Stimulated activated CD4-positive, alpha-beta T cell treated with anti-CD3 and anti-CD28 coated beads, TNF-alpha, amount 100 ng/mL, for 1 hour (primary cell): ENCODE results near the gene PTF1A.

Experiments
- DNase-seq, 3 donors: peaks; one replicate each; pipeline ENCODE4 v3.0.0-alpha.2; 2020; ENCODE audit warnings: low read depth in 3 of 3, low spot score in 1 of 3

Gene PTF1A

GRCh38 chr10:23191764-23192711, at the start of gene PTF1A:
Gene PTF1A (plus strand): TSS chr10:23192312. CDS start chr10:23192531, 219 bp downstream.
- DNase-seq: no peak

GRCh38 chr10:23146258-23146657, 45.9 kb upstream of the PTF1A start:
- DNase-seq: no peak

GRCh38 chr10:23147035-23147434, 45.1 kb upstream of the PTF1A start:
- DNase-seq: no peak

GRCh38 chr10:23148214-23148613, 43.9 kb upstream of the PTF1A start:
- DNase-seq: no peak

GRCh38 chr10:23150091-23150490, 42.0 kb upstream of the PTF1A start:
- no peak for DNase-seq

GRCh38 chr10:23150610-23151009, 41.5 kb upstream of the PTF1A start:
- no peak for DNase-seq

GRCh38 chr10:23151071-23151470, 41.0 kb upstream of the PTF1A start:
- no peak for DNase-seq

- no peak for DNase-seq
Observed at GRCh38 chr10:23155169-23155568, 36.9 kb upstream of the PTF1A start.

- no peak for DNase-seq
Observed at GRCh38 chr10:23156447-23157150, 35.5 kb upstream of the PTF1A start.

GRCh38 chr10:23157239-23157681, 34.9 kb upstream of the PTF1A start:
- no peak for DNase-seq

- no peak for DNase-seq
Observed at GRCh38 chr10:23157691-23158369, 34.3 kb upstream of the PTF1A start.

- peak in 1 of 3 donors; percentile 10 for DNase-seq
Observed at GRCh38 chr10:23158370-23158769, 33.7 kb upstream of the PTF1A start.

- DNase-seq: no peak
Observed at GRCh38 chr10:23171232-23171876, 20.8 kb upstream of the PTF1A start.

- no peak for DNase-seq
Observed at GRCh38 chr10:23172429-23173213, 19.5 kb upstream of the PTF1A start.

GRCh38 chr10:23173214-23174073, 18.7 kb upstream of the PTF1A start:
- no peak for DNase-seq

GRCh38 chr10:23174074-23174976, 17.8 kb upstream of the PTF1A start:
- DNase-seq: no peak

- DNase-seq: no peak
Observed at GRCh38 chr10:23174977-23175512, 17.1 kb upstream of the PTF1A start.

GRCh38 chr10:23186178-23186577, 5.9 kb upstream of the PTF1A start:
- no peak for DNase-seq
